Heart left ventricle (tissue), 13 donors: ENCODE results near the gene CBFA2T2.
"Not testable (repeated sequence)": the region's sequence is repeated elsewhere in the genome, so short reads cannot be mapped to it uniquely, and the experiment has no call there.

Source experiments
- CTCF ChIP-seq, 12 donors: fragments of 200-600 bp; sonication (generic) in 4 of 12; IDR thresholded peaks; one replicate each; pipeline versions ENCODE4 v1.5.0 to v1.8.0; 2018 to 2022; ENCODE audit warnings: antibody characterized with exemption in 12 of 12, mild to moderate bottlenecking in 5 of 12
- POLR2A ChIP-seq, 2 donors: fragments of 450-650 bp; IDR thresholded peaks; one replicate each; pipeline ENCODE4 v1.6.1; 2017; ENCODE audit warnings: antibody characterized with exemption in 2 of 2, mild to moderate bottlenecking in 2 of 2, moderate library complexity in 2 of 2
- donor health status: ischemic (EF 13 %, LVEDD 7.1; RV severe dilation, severe dysfunction).
- donor health status: DM: no; HTN: yes; CAD: no.
- donor health status: DM: no; HTN: no; CAD: no.
- donor health status: ischemic (EF 25% LVEDD 6.9; RV normal size, moderate dysfunction).
- donor health status: ischemic (EF 25% LVEDD 5.7; RV mildly dilated, moderate dysfunction).
- donor health status: ischemic (EF 35%, LVEDD 5.7; RV mildly dilated, moderate dysfunction).
- donor health status: nonischemic (EF 11% LVEDD 7.7; RV severe dilation, severe dysfunction).
- donor health status: DM: yes; HTN: yes; CAD: no.
- donor health status: PGD.
- donor health status: ischemic (EF 29% LVEDD 5.4; RV normal size, mild dysfunction).
- donor health status: nonischemic (EF 23%, LVEDD 6.1; RV moderate dilation, normal function).

- not testable (repeated sequence) for TF ChIP-seq POLR2A, CTCF (IDR thresholded peaks at IDR 0.05)
Measured at GRCh38 chr20:33646959-33647602, 157.2 kb downstream of the CBFA2T2 start.
